Activated CD4-positive, alpha-beta T cell treated with anti-CD3 and anti-CD28 coated beads, Interleukin-2, amount 50 U/mL, for 16 hours (primary cell): ENCODE data around the gene DIAPH3.
"Not testable (repeated sequence)": the region's sequence is repeated elsewhere in the genome, so short reads cannot be mapped to it uniquely, and the experiment has no call there.

ENCODE experiments used
- DNase-seq: peaks from one replicate; pipeline ENCODE4 v3.0.0-alpha.2; 2020

DIAPH3 gene

GRCh38 chr13:60094385-60095088 lies 69.2 kb downstream of the DIAPH3 start:
- DNase-seq: no peak

GRCh38 chr13:60093425-60094019 lies 70.2 kb downstream of the DIAPH3 start:
- DNase-seq: no peak

- no peak for DNase-seq
Measured at GRCh38 chr13:60091573-60091972, 72.2 kb downstream of the DIAPH3 start.

GRCh38 chr13:60090574-60090973 lies 73.2 kb downstream of the DIAPH3 start:
- no peak for DNase-seq

- not testable (repeated sequence) for DNase-seq
Measured at GRCh38 chr13:60083780-60084179, 79.9 kb downstream of the DIAPH3 start.

- DNase-seq: no peak
Measured at GRCh38 chr13:60080850-60081249, 82.9 kb downstream of the DIAPH3 start.

- DNase-seq: no peak
Measured at GRCh38 chr13:60078226-60078625, 85.5 kb downstream of the DIAPH3 start.

- no peak for DNase-seq
Measured at GRCh38 chr13:60075850-60076249, 87.9 kb downstream of the DIAPH3 start.

GRCh38 chr13:60074397-60074796 lies 89.3 kb downstream of the DIAPH3 start:
- no peak for DNase-seq

- DNase-seq: no peak
Measured at GRCh38 chr13:60066226-60066625, 97.5 kb downstream of the DIAPH3 start.

GRCh38 chr13:60062502-60062901 lies 101.2 kb downstream of the DIAPH3 start:
- no peak for DNase-seq

GRCh38 chr13:60061737-60062136 lies 102.0 kb downstream of the DIAPH3 start:
- DNase-seq: no peak

GRCh38 chr13:60051754-60052285 lies 111.9 kb downstream of the DIAPH3 start:
- DNase-seq: no peak

GRCh38 chr13:60048353-60048752 lies 115.4 kb downstream of the DIAPH3 start:
- not testable (repeated sequence) for DNase-seq

- DNase-seq: no peak
Measured at GRCh38 chr13:60047918-60048317, 115.8 kb downstream of the DIAPH3 start.

GRCh38 chr13:60044321-60044720 lies 119.4 kb downstream of the DIAPH3 start:
- DNase-seq: no peak

- no peak for DNase-seq
Measured at GRCh38 chr13:60043262-60043661, 120.5 kb downstream of the DIAPH3 start.

- DNase-seq: not testable (repeated sequence)
Measured at GRCh38 chr13:60040668-60041067, 123.1 kb downstream of the DIAPH3 start.

- DNase-seq: no peak
Measured at GRCh38 chr13:60035874-60036273, 127.9 kb downstream of the DIAPH3 start.

GRCh38 chr13:60032851-60033250 lies 130.9 kb downstream of the DIAPH3 start:
- DNase-seq: no peak

GRCh38 chr13:60028021-60028420 lies 135.7 kb downstream of the DIAPH3 start:
- no peak for DNase-seq

GRCh38 chr13:60026286-60026685 lies 137.4 kb downstream of the DIAPH3 start:
- no peak for DNase-seq

GRCh38 chr13:60020288-60020687 lies 143.4 kb downstream of the DIAPH3 start:
- no peak for DNase-seq
